CD4-positive, alpha-beta T cell treated with Interleukin-21 for 1 hour (primary cell): ENCODE data around the gene ORC6.

ENCODE experiments used
- DNase-seq: peaks from one replicate; pipeline ENCODE4 v3.0.0-alpha.2; 2020

ORC6 gene

DNA sequence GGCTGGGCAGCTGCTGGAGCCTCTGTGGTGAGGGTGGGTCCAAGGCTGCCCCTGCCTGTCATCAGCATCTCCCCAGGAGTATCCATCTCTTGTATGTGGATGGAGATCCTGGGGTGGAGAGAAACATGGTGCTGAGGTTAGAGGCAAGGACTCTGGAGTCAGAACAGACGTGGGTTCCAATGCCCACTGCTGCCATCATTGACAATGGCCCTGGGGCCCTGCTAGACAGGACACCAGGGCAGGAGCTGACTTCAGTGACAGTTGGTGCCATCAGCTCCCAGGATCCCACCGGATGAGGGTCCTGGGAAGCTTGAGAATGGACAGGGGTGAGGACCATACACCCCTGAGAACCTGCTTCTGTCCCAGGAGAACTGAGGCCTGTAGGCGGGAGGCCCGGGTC lies 43.1 kb downstream of the ORC6 start:
- DNase-seq: no peak

GRCh38 chr16:46733319-46733830 lies 43.9 kb downstream of the ORC6 start:
- DNase-seq: no peak

GRCh38 chr16:46736695-46737094 lies 47.2 kb downstream of the ORC6 start:
- no peak for DNase-seq

- DNase-seq: no peak
Measured at GRCh38 chr16:46737621-46738214, 48.3 kb downstream of the ORC6 start.

DNA sequence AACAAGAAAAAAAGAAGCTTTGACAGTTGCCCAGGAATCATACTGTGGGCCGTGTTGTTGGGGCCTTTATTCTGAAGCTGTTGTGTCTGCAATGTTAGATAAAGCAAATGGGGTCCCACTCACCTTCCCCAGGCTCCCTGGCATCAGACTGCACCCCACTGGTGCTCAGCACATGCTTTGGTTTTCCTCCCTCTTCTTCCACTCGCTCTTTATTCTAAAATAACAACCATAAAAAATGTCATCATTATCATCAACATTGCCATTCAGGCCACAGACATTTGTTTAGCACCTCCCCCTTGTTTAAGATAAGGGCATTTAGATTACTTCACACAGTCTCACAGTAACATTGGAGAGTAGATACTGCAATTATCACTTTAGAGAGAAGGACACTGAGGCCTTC lies 50.5 kb downstream of the ORC6 start:
- no peak for DNase-seq

DNA sequence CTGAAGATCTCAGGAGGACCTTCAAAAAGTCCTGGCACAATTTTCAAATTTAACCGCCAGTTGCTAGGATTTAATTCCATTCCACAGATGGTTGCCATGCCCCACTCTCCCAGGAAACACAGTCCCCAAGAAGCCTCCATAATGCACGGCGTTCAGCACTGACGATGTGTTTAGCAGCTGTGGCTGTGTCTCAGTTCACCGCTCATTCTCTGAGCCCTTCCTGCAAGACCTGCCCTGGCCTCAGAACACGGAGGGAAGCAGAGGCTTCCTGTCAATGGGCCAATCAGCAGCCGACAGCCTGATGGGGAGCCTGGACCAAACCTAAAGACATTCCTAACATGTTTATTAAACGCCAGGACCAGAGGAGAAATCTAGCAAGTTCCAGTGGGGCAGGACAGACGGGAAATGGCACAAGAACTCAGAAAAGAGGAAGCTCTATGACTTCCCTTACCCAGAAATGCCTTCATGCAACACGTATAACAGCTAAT lies 53.8 kb downstream of the ORC6 start:
- DNase-seq: no peak

DNA sequence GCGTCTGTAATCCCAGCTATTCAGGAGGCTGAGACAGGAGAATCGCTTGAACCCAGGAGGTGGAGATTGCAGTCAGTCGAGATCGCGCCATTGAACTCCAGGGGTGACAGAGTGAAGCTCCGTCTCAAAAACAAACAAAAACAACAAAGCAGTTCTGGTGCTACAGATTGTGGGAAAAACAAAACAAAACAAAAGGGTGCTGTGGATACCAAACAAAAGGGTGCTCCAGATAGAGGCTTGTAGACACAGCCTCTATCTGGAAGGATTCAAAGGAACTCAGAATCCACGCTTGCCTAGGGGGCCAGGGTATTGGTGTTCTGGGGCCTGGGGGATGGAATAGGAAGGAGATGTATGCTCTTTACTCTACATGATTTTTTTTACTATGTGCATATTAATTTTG lies 56.2 kb downstream of the ORC6 start:
- DNase-seq: no peak

GRCh38 chr16:46746821-46747776 lies 57.6 kb downstream of the ORC6 start:
- DNase-seq: no peak
